ENCODE data around the gene STPG4. TPM values are rescaled to one million over a fixed set of nuclear protein-coding genes. Genes with fewer than 3 reads are reported as not detected.
A peak's percentile ranks its signal among the peaks of the same experiment; 100 is the strongest.

STPG4 gene
- total RNA-seq, 4 donors from 2014 or later: 0.46 to 1.2 (median 0.63) TPM; not detected in 1

DNA sequence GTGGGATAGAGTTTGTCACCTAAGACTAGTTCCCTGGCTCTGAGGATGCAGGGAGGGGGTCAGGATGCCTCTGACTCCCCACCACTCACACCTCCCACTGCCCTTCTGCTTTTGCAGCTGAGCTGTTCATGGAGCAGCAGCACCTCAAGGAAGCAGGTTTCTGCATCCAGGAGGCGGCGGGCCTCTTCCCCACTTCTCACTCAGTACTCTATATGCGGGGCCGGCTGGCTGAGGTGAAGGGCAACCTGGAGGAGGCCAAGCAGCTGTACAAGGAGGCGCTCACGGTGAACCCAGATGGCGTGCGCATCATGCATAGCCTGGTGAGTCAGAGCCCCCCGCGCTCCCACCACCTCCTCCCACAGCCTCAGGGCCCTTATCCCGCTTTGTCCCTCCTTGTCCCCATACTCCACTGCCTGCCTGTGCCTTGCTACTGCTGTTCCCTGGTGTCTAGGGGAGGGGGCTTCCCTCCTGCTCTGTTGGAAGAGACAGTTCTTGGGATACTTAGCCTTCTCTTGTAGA is 94.4 kb downstream of the STPG4 start:
- DNase-seq (ENCODE audit: low spot score): no peak
- TF ChIP-seq CTCF (IDR thresholded peaks at IDR 0.05): no peak
- ATAC-seq (ENCODE audit: low FRiP score): no peak

GRCh38 chr2:47058003-47058931 is 96.8 kb downstream of the STPG4 start:
- DNase-seq (ENCODE audit: low spot score) (no peak), ATAC-seq (ENCODE audit: low FRiP score) (peak; percentile 75)

GRCh38 chr2:47057687-47058002 is 97.5 kb downstream of the STPG4 start:
- ATAC-seq (ENCODE audit: low FRiP score) (no peak), DNase-seq (ENCODE audit: low spot score) (no peak)
- TF ChIP-seq CTCF (IDR thresholded peaks at IDR 0.05): no peak

More at GRCh38 chr2:47058003-47058931, 96.8 kb downstream of the STPG4 start:
- no peak for TF ChIP-seq CTCF (IDR thresholded peaks at IDR 0.05)

- DNase-seq (ENCODE audit: low spot score) (no peak), ATAC-seq (ENCODE audit: low FRiP score) (no peak)
- no peak for TF ChIP-seq CTCF (IDR thresholded peaks at IDR 0.05)
These were observed 98.0 kb downstream of the STPG4 start for GRCh38 chr2:47056868-47057686.

GRCh38 chr2:47056374-47056773 is 98.7 kb downstream of the STPG4 start:
- no peak for TF ChIP-seq CTCF (IDR thresholded peaks at IDR 0.05)
- DNase-seq (ENCODE audit: low spot score) (no peak), ATAC-seq (ENCODE audit: low FRiP score) (no peak)

- ATAC-seq (ENCODE audit: low FRiP score): no peak
- no peak for TF ChIP-seq CTCF (IDR thresholded peaks at IDR 0.05)
- no peak for DNase-seq (ENCODE audit: low spot score)
These were observed 100.2 kb downstream of the STPG4 start for GRCh38 chr2:47054868-47055267.

Measured in omental fat pad (tissue), 4 donors.